NB4 (cell line): Measurements from ENCODE around the gene MISP.

Source experiments
- DNase-seq: peaks from one replicate; pipeline ENCODE4 v3.0.0; 2010; ENCODE audit warnings: low read depth
- H3K4me3 ChIP-seq: one replicate; pipeline ENCODE4 v1.5.1; 2011; ENCODE audit warnings: mild to moderate bottlenecking, low read depth, low read length, moderate library complexity
- MYC ChIP-seq: IDR thresholded peaks from 2 replicates; pipeline ENCODE4 v1.6.1; 2011; ENCODE audit warnings: low read depth, low read length
- POLR2A ChIP-seq: IDR thresholded peaks from 2 replicates; pipeline ENCODE4 v1.6.1; 2011; ENCODE audit warnings: mild to moderate bottlenecking; ENCODE audit not compliant: insufficient read length; ENCODE audit errors: extremely low read depth
- TF ChIP-seq, protein P1 (sequence below): IDR thresholded peaks from 2 replicates; pipeline ENCODE4 v1.6.1; 2011; ENCODE audit warnings: low read depth, low read length
- TF ChIP-seq, protein P2 (sequence below): IDR thresholded peaks from one replicate; pipeline ENCODE4 v1.5.1; 2012; ENCODE audit warnings: low read depth, low read length

MISP gene

DNA sequence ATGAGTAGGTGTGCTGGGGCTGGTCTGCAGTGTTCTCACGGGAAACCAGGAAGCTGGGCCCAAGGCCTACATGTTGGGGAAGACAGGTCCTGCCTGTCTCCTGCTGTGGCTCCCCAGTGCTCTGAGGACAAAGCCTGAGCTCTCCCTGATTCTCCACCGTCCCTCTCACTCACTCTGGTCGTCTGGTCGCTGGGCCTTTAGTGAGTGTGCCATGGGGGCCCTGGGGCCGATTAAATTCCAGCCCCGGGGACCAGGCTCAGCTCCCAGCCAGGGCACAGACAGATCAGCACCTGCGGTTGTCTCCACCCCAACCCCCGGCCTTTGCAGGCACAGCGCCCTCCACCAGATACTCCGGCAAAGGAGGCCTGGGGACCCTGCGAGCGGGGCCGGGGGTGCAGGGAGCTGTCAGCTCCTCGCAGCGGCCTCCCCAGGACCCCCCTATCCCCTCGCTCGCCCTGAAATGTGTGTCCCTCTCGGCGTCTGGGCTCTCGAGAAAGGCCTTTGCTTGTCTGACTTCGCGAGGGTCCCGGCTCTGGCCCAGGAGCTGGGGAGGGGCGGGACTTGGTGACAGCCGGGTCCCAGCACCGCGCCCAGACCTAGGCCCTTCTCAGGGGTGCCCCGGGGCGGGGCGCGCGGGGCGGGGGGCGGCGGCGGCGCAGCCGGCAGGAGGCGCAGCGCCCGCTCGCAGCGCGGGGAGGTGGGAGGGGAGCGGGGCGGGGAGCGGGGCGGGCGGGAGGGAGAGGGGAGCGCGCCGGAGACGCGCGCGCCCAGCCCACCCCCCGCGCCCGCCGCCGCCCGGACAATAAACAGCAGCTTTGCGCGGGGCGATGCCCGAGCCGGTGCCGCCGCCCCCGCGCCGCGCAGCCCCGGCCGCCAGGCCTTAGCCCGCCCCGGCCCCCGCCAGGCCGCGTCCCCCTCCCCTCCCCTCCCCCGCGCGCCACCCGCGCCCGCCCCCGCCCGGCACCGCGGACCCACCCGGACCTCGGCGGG is 42.5 kb upstream of the MISP start, which contains the start of gene PALM:
Gene PALM, plus strand, starts transcription at position 782 of the 990 bp plus-strand sequence. CDS start 212 bp downstream, outside the sequence.
- TF ChIP-seq, protein P1, sequence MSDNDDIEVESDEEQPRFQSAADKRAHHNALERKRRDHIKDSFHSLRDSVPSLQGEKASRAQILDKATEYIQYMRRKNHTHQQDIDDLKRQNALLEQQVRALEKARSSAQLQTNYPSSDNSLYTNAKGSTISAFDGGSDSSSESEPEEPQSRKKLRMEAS, result no peak
- no peak for TF ChIP-seq POLR2A
- no peak for TF ChIP-seq MYC
- TF ChIP-seq, protein P2, sequence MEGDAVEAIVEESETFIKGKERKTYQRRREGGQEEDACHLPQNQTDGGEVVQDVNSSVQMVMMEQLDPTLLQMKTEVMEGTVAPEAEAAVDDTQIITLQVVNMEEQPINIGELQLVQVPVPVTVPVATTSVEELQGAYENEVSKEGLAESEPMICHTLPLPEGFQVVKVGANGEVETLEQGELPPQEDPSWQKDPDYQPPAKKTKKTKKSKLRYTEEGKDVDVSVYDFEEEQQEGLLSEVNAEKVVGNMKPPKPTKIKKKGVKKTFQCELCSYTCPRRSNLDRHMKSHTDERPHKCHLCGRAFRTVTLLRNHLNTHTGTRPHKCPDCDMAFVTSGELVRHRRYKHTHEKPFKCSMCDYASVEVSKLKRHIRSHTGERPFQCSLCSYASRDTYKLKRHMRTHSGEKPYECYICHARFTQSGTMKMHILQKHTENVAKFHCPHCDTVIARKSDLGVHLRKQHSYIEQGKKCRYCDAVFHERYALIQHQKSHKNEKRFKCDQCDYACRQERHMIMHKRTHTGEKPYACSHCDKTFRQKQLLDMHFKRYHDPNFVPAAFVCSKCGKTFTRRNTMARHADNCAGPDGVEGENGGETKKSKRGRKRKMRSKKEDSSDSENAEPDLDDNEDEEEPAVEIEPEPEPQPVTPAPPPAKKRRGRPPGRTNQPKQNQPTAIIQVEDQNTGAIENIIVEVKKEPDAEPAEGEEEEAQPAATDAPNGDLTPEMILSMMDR, result no peak
- H3K4me3 ChIP-seq, result no peak within 1 kb of the TSS
- peak; percentile 37 for DNase-seq

DNA sequence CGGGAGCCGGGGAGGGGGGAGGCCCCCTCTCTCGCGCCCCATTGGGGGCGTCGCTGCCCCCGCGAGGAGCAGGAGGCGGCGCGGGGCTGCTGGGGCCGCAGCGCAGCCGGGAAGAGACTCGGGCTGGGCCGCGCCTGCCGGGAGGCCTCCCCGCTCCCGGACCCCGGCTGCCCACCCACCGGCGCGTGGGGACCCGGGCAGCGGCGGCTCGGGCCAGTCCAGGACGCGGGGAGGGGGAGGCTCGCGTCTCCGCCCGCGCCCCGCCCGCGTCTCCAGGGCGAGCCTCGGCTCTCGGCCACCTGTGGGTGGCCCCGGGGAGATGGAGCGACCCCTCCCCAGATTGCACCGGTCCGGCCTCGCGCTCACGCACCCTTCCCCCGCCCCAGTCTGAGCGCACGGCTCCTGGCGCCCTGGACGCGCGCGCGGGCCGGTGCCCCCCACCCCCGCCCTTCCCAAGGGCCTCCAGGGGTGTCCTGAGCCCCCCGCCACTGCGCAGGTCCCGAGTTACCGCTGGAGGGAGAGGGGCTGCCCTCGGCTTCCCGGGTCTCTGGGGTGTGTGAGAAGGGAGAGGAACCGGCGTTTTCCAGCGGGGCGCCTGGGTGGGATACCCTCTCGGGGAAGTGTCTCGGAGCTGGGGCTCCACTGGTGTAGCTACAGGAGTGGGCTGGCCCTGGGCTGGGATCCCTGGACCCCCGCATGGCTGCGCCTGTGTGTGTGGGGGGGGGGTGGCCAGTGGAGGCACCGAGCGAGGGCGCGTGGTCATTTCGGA is 41.5 kb upstream of the MISP start:
- no peak overlapping the region for H3K4me3 ChIP-seq
- DNase-seq, result no peak
- TF ChIP-seq MYC (no peak), POLR2A (no peak)
- TF ChIP-seq, protein P1, result no peak
- TF ChIP-seq, protein P2, result no peak

DNA sequence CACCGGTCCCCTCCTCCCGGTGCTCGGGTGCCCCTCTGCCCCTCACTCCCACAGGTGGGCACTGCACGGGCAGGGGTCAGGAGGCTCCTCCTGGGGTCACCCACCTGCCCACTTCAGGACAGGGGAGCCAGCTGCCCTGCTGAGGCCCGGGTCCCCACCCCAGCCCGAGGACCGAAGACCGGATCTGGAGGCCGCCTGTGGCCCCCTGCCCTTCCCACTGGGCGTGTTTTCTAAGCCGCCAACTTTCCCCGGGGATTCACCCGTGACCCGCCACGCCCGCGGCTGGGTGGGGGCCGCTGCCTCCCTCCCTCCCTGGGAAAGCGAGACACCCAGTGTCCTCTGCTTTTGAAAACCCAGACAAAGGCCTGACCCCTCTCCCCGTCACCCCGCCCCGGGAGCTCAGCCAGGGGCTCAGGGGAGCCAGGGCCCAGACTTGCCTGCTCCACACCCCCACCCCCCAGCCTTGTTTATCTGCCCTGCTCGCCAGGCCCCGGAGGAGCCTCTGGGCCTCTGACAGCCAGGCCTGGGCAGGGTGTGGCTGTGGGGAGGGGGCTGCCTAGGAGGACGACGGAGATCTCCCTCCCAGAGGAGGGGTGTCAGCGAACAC is 40.8 kb upstream of the MISP start:
- H3K4me3 ChIP-seq, result no peak overlapping the region
- no peak for TF ChIP-seq POLR2A
- TF ChIP-seq, protein P1, result no peak

DNA sequence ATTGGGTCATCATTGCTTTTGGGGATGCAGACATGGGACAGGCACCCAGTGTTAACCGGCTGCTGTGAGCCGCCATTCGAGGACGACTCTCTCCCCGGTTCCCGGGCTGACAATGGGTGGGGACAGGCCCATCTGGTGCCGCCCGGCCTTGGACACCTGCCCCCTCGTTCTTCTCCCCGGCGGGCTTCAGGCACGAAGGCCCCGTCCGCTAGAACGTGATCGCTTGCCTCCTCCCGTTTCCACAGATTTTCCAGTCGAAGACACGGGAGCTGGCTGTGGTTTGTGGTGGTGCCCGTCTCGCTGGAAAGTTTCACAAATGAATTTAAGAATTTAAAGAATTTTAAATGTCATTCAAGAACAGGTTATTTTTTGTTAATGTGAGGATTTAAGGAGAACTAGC is 40.1 kb upstream of the MISP start:
- DNase-seq, result no peak
- TF ChIP-seq MYC (no peak), POLR2A (no peak)
- TF ChIP-seq, protein P2, result no peak
- TF ChIP-seq, protein P1, result no peak
- no peak overlapping the region for H3K4me3 ChIP-seq

More for the DNA sequence above, 40.8 kb upstream of the MISP start:
- DNase-seq, result no peak

DNA sequence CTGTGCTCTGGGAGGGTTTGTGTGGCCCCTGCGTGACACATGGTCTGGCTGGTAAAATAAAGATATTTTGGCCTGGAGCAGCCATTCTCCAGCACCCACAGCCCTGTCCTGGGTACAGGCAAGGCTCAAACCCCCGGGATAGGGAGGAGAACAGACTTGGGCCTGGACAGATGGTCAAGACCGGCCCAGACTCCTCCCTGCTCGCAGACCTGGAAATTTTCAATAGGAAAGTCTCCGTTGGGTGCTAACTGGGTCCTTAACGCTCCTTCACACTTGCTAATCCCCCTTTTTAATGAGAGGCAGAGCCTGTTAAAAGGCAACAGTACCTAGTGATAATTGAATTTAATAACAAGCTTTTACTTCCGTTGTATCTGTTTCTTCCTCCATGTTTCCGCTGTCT is 39.7 kb upstream of the MISP start:
- no peak overlapping the region for H3K4me3 ChIP-seq
- no peak for DNase-seq
- TF ChIP-seq POLR2A (no peak), MYC (no peak)
- TF ChIP-seq, protein P2, result no peak
- TF ChIP-seq, protein P1, result no peak
